HG03575 (cell line): ENCODE data around the gene ACKR2.
A peak's percentile ranks its signal among the peaks of the same experiment; 100 is the strongest.
"Not testable (repeated sequence)": the region's sequence is repeated elsewhere in the genome, so short reads cannot be mapped to it uniquely, and the experiment has no call there.

Experiments used
- ATAC-seq: cut with Tn5 transposase; IDR thresholded peaks from one replicate; pipeline ENCODE4 v1.9.1; 2021; ENCODE audit not compliant: unreplicated experiment, insufficient number of reproducible peaks, low FRiP score; ENCODE audit errors: extremely low read depth

The ACKR2 gene

GRCh38 chr3:42800251-42800650 lies 9.0 kb upstream of the ACKR2 start:
- no peak for ATAC-seq

- no peak for ATAC-seq
Observed at GRCh38 chr3:42801048-42801620, 8.1 kb upstream of the ACKR2 start.

GRCh38 chr3:42801784-42802183 lies 7.5 kb upstream of the ACKR2 start:
- no peak for ATAC-seq

GRCh38 chr3:42802876-42803413 lies 6.3 kb upstream of the ACKR2 start:
- no peak for ATAC-seq

- ATAC-seq: no peak
Observed at GRCh38 chr3:42803414-42804105, 5.7 kb upstream of the ACKR2 start.

- peak; percentile 84 for ATAC-seq
Observed at GRCh38 chr3:42804106-42804830, 5.0 kb upstream of the ACKR2 start, which contains the start of gene HIGD1A. Gene HIGD1A (minus strand): TSS chr3:42804490. CDS start chr3:42794253, 10,237 bp downstream.

GRCh38 chr3:42804831-42805132 lies 4.5 kb upstream of the ACKR2 start:
- ATAC-seq: no peak

- no peak for ATAC-seq
Observed at GRCh38 chr3:42805141-42805821, 4.0 kb upstream of the ACKR2 start.

- ATAC-seq: no peak
Observed at GRCh38 chr3:42807929-42808328, 1.3 kb upstream of the ACKR2 start.

- not testable (repeated sequence) for ATAC-seq
Observed at GRCh38 chr3:42810706-42811105, 1.5 kb downstream of the ACKR2 start.

GRCh38 chr3:42811118-42811883 lies 2.1 kb downstream of the ACKR2 start:
- ATAC-seq: not testable (repeated sequence)

GRCh38 chr3:42814246-42814645 lies 5.0 kb downstream of the ACKR2 start:
- no peak for ATAC-seq

GRCh38 chr3:42814914-42815507 lies 5.8 kb downstream of the ACKR2 start:
- ATAC-seq: no peak

- ATAC-seq: no peak
Observed at GRCh38 chr3:42815826-42816225, 6.6 kb downstream of the ACKR2 start.

- no peak for ATAC-seq
Observed at GRCh38 chr3:42819351-42819965, 10.2 kb downstream of the ACKR2 start.

GRCh38 chr3:42820746-42821051 lies 11.5 kb downstream of the ACKR2 start:
- ATAC-seq: no peak

GRCh38 chr3:42822828-42823227 lies 13.6 kb downstream of the ACKR2 start:
- no peak for ATAC-seq

- ATAC-seq: no peak
Observed at GRCh38 chr3:42823351-42823750, 14.1 kb downstream of the ACKR2 start.
